ENCODE data around the gene PTGDR2.

GRCh38 chr11:60818057-60818456 is 37.7 kb downstream of the PTGDR2 start:
- TF ChIP-seq CTCF (IDR thresholded peaks at IDR 0.05) (no peak), POLR2A (IDR thresholded peaks at IDR 0.05) (no peak), POLR2AphosphoS5 (IDR thresholded peaks at IDR 0.05) (no peak)

All from gastroesophageal sphincter (tissue), 3 donors.